Stomach (tissue), 9 donors: ENCODE measurements around the gene OLFM1. TPM values are rescaled to one million over a fixed set of nuclear protein-coding genes. Genes with fewer than 3 reads are reported as not detected.

Experiments
- DNase-seq, 2 donors: peaks; one replicate each; pipeline versions ENCODE4 v3.0.0 to v3.0.0-alpha.2; 2013 to 2019
- H3K27ac ChIP-seq, 5 donors: fragments of 200-600 bp in 4 of 5; sonication (generic) in 4 of 5; one replicate each; pipeline ENCODE4 v1.5.1; 2013 to 2019; ENCODE audit warnings: mild to moderate bottlenecking in 1 of 5, moderate library complexity in 1 of 5
- H3K27me3 ChIP-seq, 3 donors: fragments of 200-600 bp; sonication (generic); one replicate each; pipeline ENCODE4 v1.5.1; 2017 to 2019; ENCODE audit warnings: mixed run types in 1 of 3
- H3K36me3 ChIP-seq, 4 donors: fragments of 200-600 bp; sonication (generic); 1 replicate in 3 of 4; 2 replicates in 1 of 4; pipeline ENCODE4 v1.5.1; 2016 to 2019
- H3K4me1 ChIP-seq, 4 donors: fragments of 200-600 bp; sonication (generic); one replicate each; pipeline ENCODE4 v1.5.1; 2016 to 2019
- H3K4me3 ChIP-seq, 4 donors: fragments of 200-600 bp; sonication (generic) in 3 of 4; one replicate each; pipeline ENCODE4 v1.5.1; 2016 to 2019; ENCODE audit warnings: mild to moderate bottlenecking in 1 of 4
- H3K9me3 ChIP-seq, 4 donors: fragments of 200-600 bp; sonication (generic); one replicate each; pipeline ENCODE4 v1.5.1; 2016 to 2019
- CTCF ChIP-seq, 7 experiments: fragments of 450-650 bp in 4 of 7; fragments of 200-600 bp in 3 of 7; sonication (generic) in 3 of 7; IDR thresholded peaks; one replicate each; pipeline ENCODE4 v1.5.1; 2016 to 2019; ENCODE audit warnings: antibody characterized with exemption in 7 of 7, control low read depth in 2 of 7, mild to moderate bottlenecking in 1 of 7
- EP300 ChIP-seq: sonication (generic); formaldehyde crosslinking; IDR thresholded peaks from one replicate; pipeline ENCODE4 v1.6.1; 2017; ENCODE audit warnings: antibody characterized with exemption
- POLR2A ChIP-seq, 4 donors: fragments of 450-650 bp; IDR thresholded peaks; one replicate each; pipeline ENCODE4 v1.6.1; 2016; ENCODE audit warnings: antibody characterized with exemption in 4 of 4, control low read depth in 2 of 4, mild to moderate bottlenecking in 1 of 4, moderate library complexity in 1 of 4
- POLR2AphosphoS5 ChIP-seq, 3 donors: sonication (generic); formaldehyde crosslinking; IDR thresholded peaks; one replicate each; pipeline ENCODE4 v1.6.1; 2016; ENCODE audit warnings: antibody characterized with exemption in 3 of 3
- WGBS, 5 donors: extraction: QIAGEN DNeasy Blood & Tissue Kit in 3 of 5; methylation state at CpG; one replicate each; pipeline versions ENCODE4 v1.1.5 to v1.1.7; 2013 to 2018; 5-methylcytosine and 5-hydroxymethylcytosine counted together
- intact Hi-C: fragments of 100-400 bp; cut with DNase I; formaldehyde crosslinking; loops from one replicate; pipeline ENCODE4 v1.15.1; 2023; ENCODE audit warnings: low total_unique reads
- polyA plus RNA-seq, 3 donors: library from polyadenylated mRNA; stranded (reverse); fragments of 200-250 nt; gene quantifications; one replicate each; pipeline ENCODE4 v1.2.3, GENCODE V29; 2013
- total RNA-seq, 5 donors: library from RNA; depleted of rRNA; stranded (reverse); fragments of >200 nt; gene quantifications; one replicate each; pipeline versions ENCODE4 v1.1.0 to v1.2.3, GENCODE V29; 2014 to 2016
- donor health status: healthy with polysubstance abuse.
- donor health status: Bipolar disorder and iron deficiency.
- donor health status: healthy.

Gene OLFM1
- total and polyA plus RNA-seq, 8 donors: 0.29 to 58.3 (median 10.5) TPM; not detected in 1

DNA sequence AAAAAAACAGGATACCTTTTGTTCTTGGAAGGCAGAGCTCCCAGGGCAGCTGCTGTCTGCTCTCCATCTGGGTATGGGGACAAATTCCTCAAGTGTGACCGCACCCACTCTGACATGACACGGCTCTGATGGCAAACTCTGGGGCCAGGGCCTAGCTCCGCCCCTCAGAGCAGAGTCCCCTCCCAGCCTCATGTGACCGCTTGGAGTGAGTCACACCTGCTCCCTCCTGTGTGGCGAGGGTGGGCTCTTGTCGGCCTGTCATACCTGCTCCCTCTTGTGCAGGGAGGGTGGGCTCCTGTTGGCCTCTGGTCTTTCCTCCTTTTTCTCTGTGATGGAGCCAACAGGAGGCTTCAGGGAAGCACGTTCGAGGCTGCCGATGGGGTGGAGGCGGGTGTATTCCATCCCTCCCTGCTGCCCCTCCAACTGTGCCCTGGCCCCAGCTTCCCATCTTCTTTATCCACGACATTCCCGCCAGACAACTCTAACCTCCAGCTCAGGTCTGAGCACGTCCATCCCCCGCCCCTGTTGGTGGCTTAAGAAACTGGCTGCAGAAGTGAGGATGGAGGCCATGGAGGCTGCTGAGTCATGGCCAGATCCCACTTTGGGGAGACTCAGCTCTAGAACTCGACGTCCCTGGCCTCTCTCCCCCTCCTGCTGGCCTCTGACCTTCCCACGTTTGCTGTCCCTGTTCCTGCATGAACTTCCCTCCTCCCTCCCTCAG lies 65.3 kb downstream of the OLFM1 start:
- Histone ChIP-seq H3K36me3 (no peaks in the 10 kb centered on the region), H3K9me3 (peaks cover 0 to 13% (median 5%) of the 10 kb centered on the region in 4 donors), H3K27me3 (peaks cover 0 to 69% (median 10%) of the 10 kb centered on the region in 3 donors), H3K4me3 (no peak overlapping the region), H3K4me1 (no peaks in the 10 kb centered on the region), H3K27ac (no peak overlapping the region)
- no peak for DNase-seq
- TF ChIP-seq EP300: no peak
- 29 to 43% (median 34%) methylated on average over 13 to 17 of the region's 17 CpGs for WGBS, 5 donors
- intact Hi-C loops: no loop called here

GRCh38 chr9:135154050-135154615 lies 66.7 kb downstream of the OLFM1 start:
- no peak for TF ChIP-seq POLR2A (IDR thresholded peaks at IDR 0.05)
- TF ChIP-seq EP300: no peak
- TF ChIP-seq POLR2AphosphoS5 (IDR thresholded peaks at IDR 0.05): no peak
- TF ChIP-seq CTCF (IDR thresholded peaks at IDR 0.05): no peak
- no peak overlapping the region for H3K27ac ChIP-seq
- WGBS, 5 donors: 60 to 75% (median 71%) methylated on average over 8 to 11 of the region's 11 CpGs
- H3K36me3 ChIP-seq: no peaks in the 10 kb centered on the region
- H3K4me1 ChIP-seq: no peaks in the 10 kb centered on the region
- H3K9me3 ChIP-seq: peaks cover 0 to 13% (median 5%) of the 10 kb centered on the region in 4 donors
- intact Hi-C loops: no loop called here
- no peak for DNase-seq
- peaks cover 0 to 69% (median 16%) of the 10 kb centered on the region in 3 donors for H3K27me3 ChIP-seq
- no peak overlapping the region for H3K4me3 ChIP-seq

- 72 to 85% (median 82%) methylated on average over 6 of the region's 6 CpGs for WGBS, 5 donors
- TF ChIP-seq EP300: no peak
- no peak for TF ChIP-seq CTCF (IDR thresholded peaks at IDR 0.05)
- TF ChIP-seq POLR2AphosphoS5 (IDR thresholded peaks at IDR 0.05): no peak
- TF ChIP-seq POLR2A (IDR thresholded peaks at IDR 0.05): no peak
- no peak overlapping the region for H3K27ac ChIP-seq
Observed at GRCh38 chr9:135155396-135155795, 67.9 kb downstream of the OLFM1 start.

GRCh38 chr9:135156525-135157510 lies 69.3 kb downstream of the OLFM1 start:
- peak; percentile 32 to 87 for DNase-seq
- H3K27me3 ChIP-seq: peaks cover 0 to 78% (median 21%) of the 10 kb centered on the region in 3 donors
- WGBS, 5 donors: 27 to 32% (median 31%) methylated on average over 20 of the region's 20 CpGs

More at GRCh38 chr9:135155396-135155795, 67.9 kb downstream of the OLFM1 start:
- DNase-seq: no peak
- Histone ChIP-seq H3K4me3 (no peak overlapping the region), H3K4me1 (no peaks in the 10 kb centered on the region), H3K9me3 (peaks cover 0 to 7% (median 1%) of the 10 kb centered on the region in 4 donors), H3K36me3 (no peaks in the 10 kb centered on the region), H3K27me3 (peaks cover 0 to 79% (median 21%) of the 10 kb centered on the region in 3 donors)
- intact Hi-C loops: no loop called here

More at GRCh38 chr9:135156525-135157510, 69.3 kb downstream of the OLFM1 start:
- intact Hi-C loops: no loop called here
- H3K4me1 ChIP-seq: no peaks in the 10 kb centered on the region
- no peaks in the 10 kb centered on the region for H3K9me3 ChIP-seq
- H3K4me3 ChIP-seq: no peak overlapping the region
- TF ChIP-seq POLR2AphosphoS5 (IDR thresholded peaks at IDR 0.05) (no peak), EP300 (no peak), POLR2A (IDR thresholded peaks at IDR 0.05) (no peak), CTCF (IDR thresholded peaks at IDR 0.05) (no peak)
- H3K36me3 ChIP-seq: no peaks in the 10 kb centered on the region
- H3K27ac ChIP-seq: no peak overlapping the region
